ENCODE data around the gene GIGYF2. TPM values are rescaled to one million over a fixed set of nuclear protein-coding genes. Genes with fewer than 3 reads are reported as not detected.
"Not testable (repeated sequence)": the region's sequence is repeated elsewhere in the genome, so short reads cannot be mapped to it uniquely, and the experiment has no call there.

The GIGYF2 gene
- total and polyA plus RNA-seq, 2 experiments from 2014 or later: 29.8 to 63.6 TPM

DNA sequence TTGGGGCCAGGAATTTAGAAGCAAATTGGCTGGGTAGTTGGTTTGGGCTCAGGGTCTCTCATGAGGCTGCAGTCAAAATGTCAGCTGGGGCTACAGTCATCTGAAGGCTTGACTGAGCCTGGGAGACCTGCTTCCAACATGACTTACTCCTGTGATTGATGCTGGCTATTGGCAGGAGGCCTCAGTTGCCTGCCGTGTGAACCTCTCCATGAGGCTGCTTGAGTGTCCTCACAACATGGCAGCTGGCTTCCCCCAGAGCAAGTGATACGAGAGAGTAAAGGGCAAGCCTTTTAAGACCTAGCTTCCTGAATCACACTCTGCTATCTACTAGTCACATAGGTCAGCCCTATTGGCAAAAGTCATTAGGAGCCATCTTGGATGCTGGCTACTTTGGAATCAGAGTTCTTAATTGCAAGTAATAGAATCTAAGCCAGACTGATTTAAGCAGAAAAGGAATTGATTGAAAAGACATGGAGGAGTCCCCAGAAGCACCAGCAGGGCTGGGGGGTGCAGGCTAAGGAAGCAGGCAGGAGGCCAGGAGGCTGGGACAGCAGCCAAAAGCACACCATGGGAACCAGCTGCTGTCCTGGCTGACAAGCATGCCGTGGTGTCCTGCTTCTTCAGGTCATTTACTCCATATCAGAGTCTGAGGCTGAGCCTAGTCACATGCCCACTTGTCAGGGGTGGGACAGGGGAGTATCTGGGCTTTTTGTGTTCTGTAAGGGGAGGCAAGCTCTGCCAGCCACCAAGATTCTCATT is 7.8 kb upstream of the GIGYF2 start:
- no peaks in the 10 kb centered on the region for H4K20me1 ChIP-seq (ENCODE audit: insufficient read depth, poor library complexity, severe bottlenecking)
- no peak for DNase-seq (ENCODE audit: low spot score)
- no peaks in the 10 kb centered on the region for H3K79me2 ChIP-seq
- WGBS (ENCODE audit: low lambda C conversion rate, missing lambda C conversion rate): 70% methylated on average over 3 of the region's 3 CpGs
- H3K9me2 ChIP-seq (replicated peaks; ENCODE audit: insufficient read depth): no peaks in the 10 kb centered on the region
- no peaks in the 10 kb centered on the region for H3K36me3 ChIP-seq (replicated peaks; ENCODE audit: insufficient read depth, low read depth)
- no peak overlapping the region for H3K4me2 ChIP-seq
- H3K27me3 ChIP-seq: no peaks in the 10 kb centered on the region
- H3K4me1 ChIP-seq (ENCODE audit: insufficient read depth): no peaks in the 10 kb centered on the region
- no peak overlapping the region for H3K4me3 ChIP-seq
- H2AFZ ChIP-seq: no peak overlapping the region
- TF ChIP-seq, protein P1, sequence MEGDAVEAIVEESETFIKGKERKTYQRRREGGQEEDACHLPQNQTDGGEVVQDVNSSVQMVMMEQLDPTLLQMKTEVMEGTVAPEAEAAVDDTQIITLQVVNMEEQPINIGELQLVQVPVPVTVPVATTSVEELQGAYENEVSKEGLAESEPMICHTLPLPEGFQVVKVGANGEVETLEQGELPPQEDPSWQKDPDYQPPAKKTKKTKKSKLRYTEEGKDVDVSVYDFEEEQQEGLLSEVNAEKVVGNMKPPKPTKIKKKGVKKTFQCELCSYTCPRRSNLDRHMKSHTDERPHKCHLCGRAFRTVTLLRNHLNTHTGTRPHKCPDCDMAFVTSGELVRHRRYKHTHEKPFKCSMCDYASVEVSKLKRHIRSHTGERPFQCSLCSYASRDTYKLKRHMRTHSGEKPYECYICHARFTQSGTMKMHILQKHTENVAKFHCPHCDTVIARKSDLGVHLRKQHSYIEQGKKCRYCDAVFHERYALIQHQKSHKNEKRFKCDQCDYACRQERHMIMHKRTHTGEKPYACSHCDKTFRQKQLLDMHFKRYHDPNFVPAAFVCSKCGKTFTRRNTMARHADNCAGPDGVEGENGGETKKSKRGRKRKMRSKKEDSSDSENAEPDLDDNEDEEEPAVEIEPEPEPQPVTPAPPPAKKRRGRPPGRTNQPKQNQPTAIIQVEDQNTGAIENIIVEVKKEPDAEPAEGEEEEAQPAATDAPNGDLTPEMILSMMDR (IDR thresholded peaks at IDR 0.05; ENCODE audit: poor library complexity): no peak
- TF ChIP-seq EZH2phosphoT487 (IDR thresholded peaks at IDR 0.05; ENCODE audit: low read depth, severe bottlenecking, unreplicated experiment): no peak
- no peaks in the 10 kb centered on the region for H3K9me3 ChIP-seq (ENCODE audit: low read depth)
- H3K27ac ChIP-seq: no peak overlapping the region

DNA sequence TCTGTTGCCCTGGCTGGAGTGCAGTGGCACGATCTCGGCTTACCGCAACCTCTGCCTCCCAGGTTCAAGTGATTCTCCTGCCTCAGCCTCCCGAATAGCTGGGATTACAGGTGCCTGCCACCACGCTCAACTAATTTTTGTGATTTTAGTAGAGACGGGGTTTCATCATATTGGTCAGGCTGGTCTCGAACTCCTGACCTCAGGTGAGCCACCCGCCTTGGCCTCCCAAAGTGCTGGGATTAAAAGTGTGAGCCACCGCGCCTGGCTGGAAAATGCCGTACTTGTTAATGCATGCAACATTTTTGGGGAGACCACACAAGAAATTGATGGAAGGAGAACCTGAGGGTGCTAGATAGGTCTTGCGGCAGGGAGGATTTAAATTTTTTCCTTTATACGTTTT is 6.0 kb upstream of the GIGYF2 start:
- not testable (repeated sequence) for H4K20me1 ChIP-seq (ENCODE audit: insufficient read depth, poor library complexity, severe bottlenecking); H3K4me1 ChIP-seq (ENCODE audit: insufficient read depth); H3K79me2 ChIP-seq; H2AFZ ChIP-seq; H3K27ac ChIP-seq; H3K4me3 ChIP-seq; H3K27me3 ChIP-seq; H3K4me2 ChIP-seq; H3K9me3 ChIP-seq (ENCODE audit: low read depth); H3K9me2 ChIP-seq (replicated peaks; ENCODE audit: insufficient read depth); H3K36me3 ChIP-seq (replicated peaks; ENCODE audit: insufficient read depth, low read depth); DNase-seq (ENCODE audit: low spot score)
- 93% methylated on average over 13 of the region's 13 CpGs for WGBS (ENCODE audit: low lambda C conversion rate, missing lambda C conversion rate)

DNA sequence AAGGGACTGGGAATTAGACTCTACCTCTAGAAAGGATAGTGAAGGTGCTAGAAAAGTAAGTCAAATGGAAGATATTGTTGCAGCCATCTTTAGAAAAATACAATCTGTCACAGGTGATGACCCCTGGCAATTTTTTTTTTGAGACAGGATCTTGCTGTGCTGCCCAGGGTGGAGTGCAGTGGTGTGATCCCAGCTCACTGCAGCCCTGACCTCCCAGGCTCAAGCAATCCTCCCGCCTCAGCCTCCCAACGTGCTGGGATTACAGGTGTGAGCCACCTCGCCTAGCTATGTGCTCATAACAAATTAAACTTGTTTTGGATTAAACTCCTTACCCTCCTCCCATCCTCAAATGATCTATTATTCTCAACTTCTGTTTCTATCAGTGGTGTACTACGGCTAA is 3.8 kb upstream of the GIGYF2 start:
- Histone ChIP-seq H3K4me3 (no peak overlapping the region), H2AFZ (no peak overlapping the region), H3K9me2 (replicated peaks; ENCODE audit: insufficient read depth) (no peaks in the 10 kb centered on the region), H3K27me3 (no peaks in the 10 kb centered on the region), H4K20me1 (ENCODE audit: insufficient read depth, poor library complexity, severe bottlenecking) (peaks cover 4% of the 10 kb centered on the region), H3K4me1 (ENCODE audit: insufficient read depth) (peaks cover 3% of the 10 kb centered on the region), H3K9me3 (ENCODE audit: low read depth) (no peaks in the 10 kb centered on the region), H3K27ac (no peak overlapping the region), H3K36me3 (replicated peaks; ENCODE audit: insufficient read depth, low read depth) (no peaks in the 10 kb centered on the region), H3K4me2 (no peak overlapping the region), H3K79me2 (peaks cover 8% of the 10 kb centered on the region)
- TF ChIP-seq EZH2phosphoT487 (IDR thresholded peaks at IDR 0.05; ENCODE audit: low read depth, severe bottlenecking, unreplicated experiment) (no peak), EZH2 (IDR thresholded peaks at IDR 0.05; ENCODE audit: borderline replicate concordance) (no peak)
- TF ChIP-seq, protein P1 (IDR thresholded peaks at IDR 0.05; ENCODE audit: poor library complexity): no peak
- DNase-seq (ENCODE audit: low spot score): no peak
- WGBS (ENCODE audit: low lambda C conversion rate, missing lambda C conversion rate): 87% methylated on average over 4 of the region's 4 CpGs

DNA sequence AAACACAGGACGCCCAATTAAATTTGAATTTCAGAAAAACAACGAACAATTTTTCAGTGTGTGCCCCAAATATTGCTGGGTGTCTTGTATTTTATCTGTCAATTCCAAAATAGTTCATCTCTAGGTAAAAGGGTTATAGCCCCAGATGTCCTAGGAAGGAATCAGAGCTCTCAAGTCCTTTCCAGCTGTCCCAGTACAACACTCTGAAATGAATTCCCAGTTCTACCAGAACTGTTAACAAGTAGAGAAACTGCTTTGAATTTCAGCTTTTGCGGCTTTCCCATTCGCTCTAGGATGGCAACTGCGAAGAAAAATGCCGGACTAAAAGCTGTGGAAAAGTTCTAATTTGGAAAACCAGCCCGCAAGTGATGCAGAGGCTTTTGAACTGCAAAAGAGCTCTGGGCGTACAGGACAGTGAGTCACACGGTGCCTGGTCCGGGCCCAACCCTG is 497 bp upstream of the GIGYF2 start:
- 58% methylated on average over 10 of the region's 10 CpGs for WGBS (ENCODE audit: low lambda C conversion rate, missing lambda C conversion rate)
- H3K4me2 ChIP-seq: peak overlapping the region; percentile 73
- no peaks in the 10 kb centered on the region for H3K27me3 ChIP-seq
- no peaks in the 10 kb centered on the region for H3K36me3 ChIP-seq (replicated peaks; ENCODE audit: insufficient read depth, low read depth)
- H2AFZ ChIP-seq: peak overlapping the region; percentile 91
- peaks cover 18% of the 10 kb centered on the region for H3K4me1 ChIP-seq (ENCODE audit: insufficient read depth)
- H3K4me3 ChIP-seq: no peak overlapping the region
- H4K20me1 ChIP-seq (ENCODE audit: insufficient read depth, poor library complexity, severe bottlenecking): peaks cover 35% of the 10 kb centered on the region
- TF ChIP-seq, protein P1 (IDR thresholded peaks at IDR 0.05; ENCODE audit: poor library complexity): no peak
- TF ChIP-seq EZH2 (IDR thresholded peaks at IDR 0.05; ENCODE audit: borderline replicate concordance) (no peak), EZH2phosphoT487 (IDR thresholded peaks at IDR 0.05; ENCODE audit: low read depth, severe bottlenecking, unreplicated experiment) (no peak)
- H3K27ac ChIP-seq: peak overlapping the region; percentile 76
- no peak for DNase-seq (ENCODE audit: low spot score)
- H3K9me2 ChIP-seq (replicated peaks; ENCODE audit: insufficient read depth): no peaks in the 10 kb centered on the region
- peaks cover 41% of the 10 kb centered on the region for H3K79me2 ChIP-seq
- H3K9me3 ChIP-seq (ENCODE audit: low read depth): no peaks in the 10 kb centered on the region

All from hepatocyte (in vitro differentiated cells).